Measurements from ENCODE around the gene CANT1. TPM values are rescaled to one million over a fixed set of nuclear protein-coding genes. Genes with fewer than 3 reads are reported as not detected.
A peak's percentile ranks its signal among the peaks of the same experiment; 100 is the strongest.

CANT1 gene
- total and polyA plus RNA-seq, 9 of the 15 experiments (the other 6 are each of a cell fraction or from before 2014, with no cell fraction given) = 2.7 to 66.4 (median 22.5) TPM

- H3K36me3 ChIP-seq (ENCODE audit: control insufficient read depth, insufficient read depth, low read length) = no peaks in the 10 kb centered on the region
- no TSS peak for BruUV-seq (replicated peaks)
- ATAC-seq = no peak
- H3K9ac ChIP-seq (ENCODE audit: insufficient read depth in 1 of 2, low read depth in 2 of 2, low read length in 2 of 2) = no peak overlapping the region
- H3K9me1 ChIP-seq (ENCODE audit: control insufficient read depth, insufficient read depth, low read length) = no peaks in the 10 kb centered on the region
- no peak overlapping the region for H3K4me2 ChIP-seq (ENCODE audit: insufficient read depth, low read length)
- no peak for FAIRE-seq
- ChIA-PET POLR2A (interaction anchor here (0.7 to 1.0 kb wide), 2 partner anchors 29 to 171 kb away, joined by 3 read pairs; no protein-coding TSS in a partner anchor), CTCF (ENCODE audit: low intra/inter-chr PET ratio) (no interaction called here)
- no peak for DNase-seq (ENCODE audit: extremely low read depth in 1 of 4, low spot score in 3 of 4)
- no peaks in the 10 kb centered on the region for H3K79me2 ChIP-seq (ENCODE audit: control insufficient read depth, insufficient read depth, low read length)
- in situ Hi-C loops (cut with MboI) = no loop called here
- H3K4me3 ChIP-seq = no peak overlapping the region
- H2AFZ ChIP-seq (ENCODE audit: low read depth, low read length) = no peak overlapping the region
- H3K4me1 ChIP-seq (replicated peaks in 1 of 2; ENCODE audit: control insufficient read depth in 2 of 2, insufficient read depth in 2 of 2, low read length in 2 of 2) = peaks cover 0 to 63% of the 10 kb centered on the region in 2 experiments; a peak in 3 of 5 replicates
- no peaks in the 10 kb centered on the region for H4K20me1 ChIP-seq (replicated peaks; ENCODE audit: control insufficient read depth, insufficient read depth, low read length)
- H3K27me3 ChIP-seq (ENCODE audit: control insufficient read depth in 2 of 2, insufficient read depth in 2 of 2, low read length in 2 of 2) = no peaks in the 10 kb centered on the region
- WGBS (ENCODE audit: insufficient coverage, low coverage, missing lambda C conversion rate) = 40% methylated on average over 18 of the region's 20 CpGs
- H3K27ac ChIP-seq (ENCODE audit: extremely low read depth, low read depth, low read length) = no peak overlapping the region
- TF ChIP-seq SPI1 (IDR thresholded peaks at IDR 0.05; ENCODE audit: borderline replicate concordance, low read depth, low read length) (0 out of 2 replicates have a peak, but pooled peaks have one; percentile 36), ZNF324 (CRISPR knock-in tag; IDR thresholded peaks at IDR 0.05) (no peak)
- intact Hi-C loops (cut with micrococcal nuclease) = no loop called here
- no peaks in the 10 kb centered on the region for H3K9me3 ChIP-seq (replicated peaks; ENCODE audit: control insufficient read depth, insufficient read depth, low read depth, low read length)
Measured at GRCh38 chr17:78976907-78977680, 32.5 kb downstream of the CANT1 start.
